Activated T-cell treated with anti-CD3 and anti-CD28 coated beads, Interleukin-2, amount 50 U/mL, for 4 hours (primary cell): Measurements from ENCODE around the gene NACAD. TPM values are rescaled to one million over a fixed set of nuclear protein-coding genes. Genes with fewer than 3 reads are reported as not detected.

Experiments
- ATAC-seq, 2 donors: fragments of 200-7000 bp; cut with Tn5 transposase; one replicate each; pipeline ENCODE4 v1.10.0; 2021
- DNase-seq: peaks from one replicate; pipeline ENCODE4 v3.0.0-alpha.2; 2020
- H3K27me3 Mint-ChIP-seq: one replicate; pipeline ENCODE4 v1.8.0; 2021; ENCODE audit warnings: low read depth, mixed read lengths
- H3K36me3 Mint-ChIP-seq: one replicate; pipeline ENCODE4 v1.8.0; 2022; ENCODE audit warnings: mixed read lengths; ENCODE audit not compliant: insufficient read depth
- H3K4me1 Mint-ChIP-seq: one replicate; pipeline ENCODE4 v1.8.0; 2021; ENCODE audit warnings: low read depth, mixed read lengths
- H3K4me3 Mint-ChIP-seq: one replicate; pipeline ENCODE4 v1.8.0; 2021; ENCODE audit warnings: mild to moderate bottlenecking, moderate library complexity, mixed read lengths
- H3K9me3 Mint-ChIP-seq: one replicate; pipeline ENCODE4 v1.8.0; 2021; ENCODE audit warnings: mixed read lengths
- total RNA-seq, 3 donors: library from RNA; stranded (reverse); gene quantifications; one replicate each; pipeline ENCODE4 v1.2.1, GENCODE V29; 2021

NACAD gene
- total RNA-seq, 3 donors from 2014 or later, result 0.14 to 0.66 (median 0.37) TPM

DNA sequence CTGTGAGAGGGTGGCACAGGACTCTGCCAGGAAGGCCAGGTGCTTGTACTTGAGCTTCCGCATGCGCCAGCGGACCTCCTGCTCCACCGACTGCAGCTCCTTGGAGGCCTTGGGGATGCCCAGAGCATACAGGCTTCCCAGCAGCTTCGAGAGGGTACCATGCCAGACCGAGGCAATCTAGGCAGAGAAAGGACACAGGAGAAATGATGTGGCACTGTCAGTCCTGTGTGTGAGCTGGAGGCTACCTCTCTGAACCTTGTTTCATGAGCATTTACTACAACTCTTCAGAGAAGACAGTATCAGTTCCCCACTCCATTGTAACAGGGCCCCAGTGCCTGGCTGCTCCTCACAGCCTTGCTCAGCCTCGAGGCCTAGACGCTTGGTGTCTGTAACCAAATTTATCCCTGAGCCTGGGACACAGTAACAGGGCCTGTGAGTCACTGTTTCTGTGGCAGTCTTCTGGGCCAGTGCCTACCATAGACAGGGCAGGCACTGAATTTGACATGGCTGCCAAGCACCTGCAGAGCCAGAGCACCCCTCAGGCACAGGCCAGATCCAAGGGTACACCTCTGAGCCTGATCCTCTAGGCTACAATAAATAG is 16.9 kb upstream of the NACAD start:
- Mint-ChIP-seq H3K36me3 (peaks cover 30% of the 10 kb centered on the region), H3K27me3 (no peaks in the 10 kb centered on the region), H3K9me3 (no peaks in the 10 kb centered on the region), H3K4me3 (no peak overlapping the region), H3K4me1 (peaks cover 30% of the 10 kb centered on the region)
- DNase-seq, result no peak
- ATAC-seq, result peak; percentile 24 to 38

DNA sequence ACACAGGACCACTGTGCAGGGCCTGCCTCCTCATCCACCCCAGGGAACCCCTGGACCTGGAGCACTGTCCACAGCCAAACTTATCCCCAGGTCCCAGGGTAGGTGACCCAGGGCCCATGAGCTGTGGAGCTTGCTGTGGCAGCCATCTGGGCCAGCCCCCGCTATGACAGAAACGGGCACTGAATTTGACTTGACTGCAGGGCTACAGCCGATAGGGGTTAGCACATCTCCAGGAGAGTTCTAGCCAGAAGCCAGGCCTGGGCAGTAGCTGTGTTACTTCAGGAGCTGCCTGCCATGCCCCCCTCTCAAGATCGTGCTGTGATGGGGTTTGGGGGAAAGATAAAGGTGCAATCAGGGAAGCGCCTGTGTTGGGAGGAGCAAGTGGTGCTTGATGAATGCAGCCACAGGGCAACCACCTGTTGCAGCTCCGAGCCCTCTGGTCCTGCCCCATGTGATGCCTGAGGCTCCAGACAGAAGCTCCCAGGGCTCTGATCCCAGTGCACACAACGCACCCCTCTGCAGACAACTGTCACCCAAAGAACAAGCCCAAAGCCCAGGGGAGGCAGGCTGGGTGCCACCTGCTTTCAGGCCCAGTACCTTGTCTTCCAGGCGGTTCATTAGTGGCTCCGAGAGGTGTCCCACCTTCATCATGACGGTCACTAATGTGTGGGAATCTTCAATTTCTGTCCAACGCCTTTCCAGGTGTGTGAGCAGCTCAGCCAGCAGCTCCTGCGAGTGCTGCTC is 16.2 kb upstream of the NACAD start:
- no peak for ATAC-seq
- H3K9me3 Mint-ChIP-seq, result no peaks in the 10 kb centered on the region
- H3K4me1 Mint-ChIP-seq, result peaks cover 26% of the 10 kb centered on the region
- DNase-seq, result no peak
- H3K27me3 Mint-ChIP-seq, result no peaks in the 10 kb centered on the region
- H3K36me3 Mint-ChIP-seq, result peaks cover 32% of the 10 kb centered on the region
- no peak overlapping the region for H3K4me3 Mint-ChIP-seq

DNA sequence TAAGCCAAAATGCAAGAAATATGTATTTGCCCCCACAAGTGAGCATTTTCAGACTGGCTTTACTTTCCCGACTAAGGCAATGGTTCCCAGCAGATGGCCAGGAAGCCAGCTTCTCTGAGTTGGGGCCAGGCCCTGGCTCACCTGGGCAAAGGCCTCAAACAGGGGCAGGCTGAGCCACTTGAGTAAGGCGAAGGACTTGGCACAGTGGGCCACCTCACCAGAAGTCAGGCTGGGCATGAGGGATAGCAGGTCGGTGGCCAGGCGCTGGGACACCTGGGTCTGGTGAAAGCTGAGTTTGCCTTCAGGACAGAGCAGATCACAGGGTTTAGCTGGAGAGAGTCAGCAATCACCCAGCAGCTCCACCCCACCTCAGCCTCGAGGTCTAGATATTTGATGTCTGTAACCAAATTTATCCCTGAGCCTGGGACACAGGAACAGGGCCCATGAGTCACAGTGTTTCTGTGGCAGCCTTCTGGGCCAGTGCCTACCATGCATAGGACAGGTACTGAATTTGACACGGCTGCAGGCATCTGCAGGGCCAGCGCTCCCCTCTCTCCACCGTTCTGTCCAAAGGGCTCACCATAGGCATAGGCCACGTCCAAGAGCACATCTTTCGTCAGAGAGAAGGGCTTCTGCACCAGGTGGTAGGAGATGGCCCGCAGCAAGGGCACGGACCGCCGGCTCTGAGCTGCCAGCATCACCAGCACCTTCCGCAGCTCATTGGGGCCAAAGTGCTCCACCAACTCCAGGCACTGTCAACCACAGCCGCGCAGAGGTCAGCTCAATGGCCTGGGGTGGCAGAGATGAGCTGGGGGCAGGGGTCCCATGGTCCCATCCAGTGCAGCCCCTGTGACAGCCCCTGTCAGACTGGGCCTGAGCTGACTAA is 15.4 kb upstream of the NACAD start:
- Mint-ChIP-seq H3K9me3 (no peaks in the 10 kb centered on the region), H3K4me3 (no peak overlapping the region), H3K27me3 (no peaks in the 10 kb centered on the region), H3K36me3 (peaks cover 32% of the 10 kb centered on the region), H3K4me1 (peaks cover 23% of the 10 kb centered on the region)
- no peak for DNase-seq
- ATAC-seq, result no peak

DNA sequence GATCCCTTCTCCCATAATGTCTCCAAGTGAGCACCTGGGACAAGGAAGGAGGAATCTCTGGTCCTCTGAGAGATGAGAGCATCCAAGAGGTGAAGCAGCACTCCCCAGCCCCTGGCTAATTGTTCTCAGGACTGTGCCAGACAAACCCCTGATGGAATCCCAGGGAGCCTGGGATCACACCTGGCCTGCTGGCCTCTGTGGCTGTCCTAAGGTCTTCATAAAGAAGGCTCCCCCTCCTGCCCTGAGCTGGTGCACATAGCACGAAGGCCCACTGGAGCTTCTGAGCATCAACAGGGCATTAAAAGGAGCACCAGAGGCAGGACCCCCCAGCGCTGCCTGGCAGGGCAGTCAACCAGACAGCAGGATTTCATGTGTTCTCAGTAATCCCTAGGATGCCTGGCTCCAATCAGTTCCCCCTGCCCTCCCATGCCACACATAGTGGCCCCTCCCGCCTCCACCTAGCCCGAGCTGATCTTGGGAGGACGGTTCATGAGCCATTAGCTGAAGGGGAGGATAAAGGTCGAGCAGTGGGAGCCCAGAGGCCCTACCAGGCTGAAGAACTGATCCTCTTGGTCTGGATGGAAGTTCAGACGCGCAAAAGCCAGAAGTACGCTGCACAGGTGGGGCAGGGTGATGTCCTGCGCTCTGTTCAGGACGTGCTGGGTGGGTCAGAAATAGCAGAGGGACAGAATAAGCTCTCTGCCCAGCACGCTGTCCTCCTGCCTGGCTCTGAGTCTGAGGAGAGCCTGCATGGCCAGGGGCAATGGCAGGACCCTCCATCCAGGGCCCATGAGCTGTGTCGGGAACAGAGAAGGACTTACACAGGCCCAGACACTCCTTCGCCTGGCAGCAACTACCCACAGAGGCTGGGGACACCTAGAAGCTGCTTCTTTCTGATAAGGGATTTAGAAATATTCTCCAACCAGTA is 14.3 kb upstream of the NACAD start:
- no peak for ATAC-seq
- H3K27me3 Mint-ChIP-seq, result no peaks in the 10 kb centered on the region
- peaks cover 14% of the 10 kb centered on the region for H3K4me1 Mint-ChIP-seq
- DNase-seq, result no peak
- H3K4me3 Mint-ChIP-seq, result no peak overlapping the region
- peaks cover 25% of the 10 kb centered on the region for H3K36me3 Mint-ChIP-seq
- H3K9me3 Mint-ChIP-seq, result no peaks in the 10 kb centered on the region

DNA sequence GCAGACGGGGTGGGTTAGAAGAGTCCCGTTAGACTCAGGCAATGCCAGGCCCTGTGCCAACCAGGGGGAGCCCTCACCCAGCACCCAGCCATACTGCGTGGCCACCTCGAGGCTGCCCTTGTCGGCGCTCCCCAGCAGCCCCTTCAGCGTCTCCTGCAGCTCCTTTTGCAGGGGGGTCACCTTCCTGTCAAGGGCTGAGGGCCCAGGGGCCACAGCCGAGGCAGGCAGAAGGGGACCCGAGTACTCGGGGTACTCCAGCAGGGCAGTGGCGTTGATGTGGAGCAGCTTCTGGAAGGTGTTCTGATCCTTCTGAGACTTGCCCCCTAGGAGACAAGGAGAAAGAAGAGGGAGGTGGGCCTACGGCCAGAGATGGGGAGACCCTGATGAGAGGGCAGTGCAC is 13.0 kb upstream of the NACAD start:
- no peak for ATAC-seq
- Mint-ChIP-seq H3K9me3 (no peaks in the 10 kb centered on the region), H3K4me1 (peaks cover 3% of the 10 kb centered on the region), H3K36me3 (peaks cover 16% of the 10 kb centered on the region), H3K27me3 (no peaks in the 10 kb centered on the region), H3K4me3 (no peak overlapping the region)
- DNase-seq, result no peak

DNA sequence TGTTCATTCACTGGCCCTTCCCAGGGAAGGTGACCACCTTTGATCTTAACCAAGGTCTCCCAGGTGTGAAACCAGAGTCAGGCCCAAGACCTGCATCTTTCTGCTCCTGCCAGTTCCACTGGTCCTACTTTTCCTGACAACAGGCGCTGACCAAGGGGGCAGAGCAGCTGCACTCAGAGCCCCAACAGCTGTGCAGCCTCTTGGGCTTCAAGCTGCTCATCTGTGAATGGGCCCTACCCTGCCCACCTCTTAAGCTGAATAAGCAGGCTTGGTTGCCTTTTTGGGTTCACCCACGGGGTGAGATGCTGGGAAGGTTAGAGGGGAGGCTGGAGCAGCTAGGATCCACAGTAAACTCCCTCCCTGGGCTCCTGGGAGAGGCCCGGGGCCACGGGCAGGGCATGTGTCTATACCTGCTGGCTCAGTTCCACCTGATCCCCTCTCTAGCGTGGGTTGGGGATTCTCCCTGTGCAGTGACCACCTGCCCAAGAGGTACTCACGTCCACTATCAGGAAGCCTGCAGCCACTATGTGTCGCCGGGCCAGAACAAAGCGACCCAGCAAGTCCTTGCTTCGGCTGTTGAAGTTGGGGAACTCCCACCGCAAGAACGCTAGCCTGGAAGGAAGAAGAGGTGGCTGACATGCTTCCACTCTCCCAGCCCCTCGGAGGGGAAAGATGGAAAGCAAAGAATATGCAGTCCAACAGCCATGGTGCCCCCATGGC is 12.2 kb upstream of the NACAD start:
- H3K4me1 Mint-ChIP-seq, result no peaks in the 10 kb centered on the region
- H3K27me3 Mint-ChIP-seq, result no peaks in the 10 kb centered on the region
- peaks cover 16% of the 10 kb centered on the region for H3K36me3 Mint-ChIP-seq
- H3K9me3 Mint-ChIP-seq, result no peaks in the 10 kb centered on the region
- DNase-seq, result no peak
- ATAC-seq, result no peak
- H3K4me3 Mint-ChIP-seq, result no peak overlapping the region

DNA sequence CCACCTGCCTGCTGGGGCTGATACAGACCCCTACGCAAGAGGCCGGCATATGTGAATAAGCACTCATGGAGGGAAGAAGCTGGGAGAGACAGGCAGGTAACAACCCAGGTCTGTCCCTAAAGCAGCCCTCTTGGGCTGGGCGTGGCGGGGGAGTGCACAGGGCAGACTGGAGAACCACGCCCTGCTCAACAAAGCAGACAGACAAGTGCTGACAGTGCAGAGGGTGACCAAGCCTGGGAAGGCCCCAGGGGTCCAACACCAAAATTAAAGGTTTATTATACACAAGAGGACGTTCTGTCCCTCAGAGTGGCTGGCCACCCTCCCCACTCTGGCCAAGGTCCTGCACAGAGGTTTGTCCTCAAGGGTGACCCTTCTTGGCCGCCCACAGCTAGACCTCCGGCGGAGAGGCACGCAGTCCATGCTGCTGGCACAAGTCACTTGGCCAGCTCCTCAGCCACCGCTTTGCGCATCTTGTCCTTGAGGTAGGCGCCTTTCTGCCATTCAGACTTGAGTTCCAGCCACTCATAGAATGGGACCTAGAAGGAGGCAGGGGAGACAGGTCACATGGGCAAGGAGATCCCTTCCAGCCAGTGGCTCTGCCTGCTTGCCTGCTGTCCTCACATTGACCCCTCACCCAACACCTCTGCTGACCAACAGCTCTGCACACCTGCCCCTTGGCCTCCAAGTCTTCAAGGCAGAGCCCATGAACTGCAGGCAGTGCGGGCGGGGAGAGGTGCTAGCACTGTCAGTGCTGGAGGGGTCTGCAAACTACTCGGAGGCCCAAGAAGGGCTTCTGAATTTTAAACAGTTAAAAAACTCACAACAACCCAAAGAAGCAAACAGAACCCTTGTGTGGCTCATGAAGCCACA is 11.4 kb upstream of the NACAD start:
- ATAC-seq (no peak), DNase-seq (no peak)
- H3K4me3 Mint-ChIP-seq, result no peak overlapping the region
- H3K9me3 Mint-ChIP-seq, result no peaks in the 10 kb centered on the region
- H3K27me3 Mint-ChIP-seq, result no peaks in the 10 kb centered on the region
- H3K36me3 Mint-ChIP-seq, result peaks cover 16% of the 10 kb centered on the region
- no peaks in the 10 kb centered on the region for H3K4me1 Mint-ChIP-seq

DNA sequence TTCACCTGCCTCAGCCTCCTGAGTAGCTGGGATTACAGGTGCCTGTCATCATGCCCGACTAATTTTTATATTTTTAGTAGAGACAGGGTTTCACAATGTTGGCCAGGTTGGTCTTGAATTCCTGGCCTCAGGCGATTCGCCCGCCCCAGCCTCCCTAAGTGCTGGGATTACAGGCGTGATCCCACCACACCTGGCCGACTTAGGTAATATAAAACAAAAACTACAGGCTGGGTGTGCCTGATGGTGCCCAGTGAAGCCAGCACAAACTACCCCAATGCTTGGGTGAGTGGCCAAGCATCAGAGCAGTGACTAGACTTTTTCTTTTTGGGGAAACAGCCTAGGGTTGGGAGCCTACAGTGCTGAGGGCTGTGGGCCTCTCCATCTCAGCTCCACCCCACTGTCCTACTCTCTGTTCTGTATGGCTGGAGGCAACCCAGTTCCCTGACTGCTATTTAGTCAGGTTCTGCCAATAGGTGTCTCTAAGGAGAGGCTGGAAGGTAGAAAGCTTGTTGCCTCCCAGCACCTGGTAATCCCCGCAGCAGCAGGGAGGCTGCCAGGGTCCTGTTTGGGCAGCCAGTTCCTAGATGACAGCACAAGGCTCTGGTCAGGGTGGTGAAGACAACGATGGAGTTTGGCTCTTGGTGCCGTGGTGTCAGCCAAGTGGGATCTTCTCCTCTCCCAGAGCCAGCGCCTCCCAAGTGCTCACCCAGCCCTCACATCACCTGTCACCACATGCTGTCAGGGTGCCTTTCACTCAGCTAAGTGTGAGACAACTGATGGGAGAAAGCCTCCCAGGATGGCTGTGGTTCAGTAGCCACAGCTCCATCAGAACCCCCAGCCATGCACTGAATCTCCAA is 10.4 kb upstream of the NACAD start:
- Mint-ChIP-seq H3K4me3 (no peak overlapping the region), H3K4me1 (no peaks in the 10 kb centered on the region), H3K36me3 (peaks cover 16% of the 10 kb centered on the region)

DNA sequence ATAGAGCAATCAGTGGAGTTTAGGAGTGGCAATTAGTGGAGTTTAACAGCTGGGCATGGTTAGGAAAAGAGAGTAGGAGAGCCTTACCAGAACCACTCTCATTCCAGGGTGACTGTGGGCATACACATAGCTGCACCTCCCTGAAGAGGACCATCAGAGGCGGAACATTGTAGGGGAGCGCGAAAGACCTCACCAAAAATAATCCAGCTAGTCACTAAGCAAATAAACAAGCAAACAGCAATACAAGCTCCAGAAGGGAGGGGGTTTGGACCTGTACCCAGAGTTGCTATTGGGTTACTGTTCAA is 4.1 kb upstream of the NACAD start:
- Mint-ChIP-seq H3K9me3 (peaks cover 6% of the 10 kb centered on the region), H3K27me3 (peaks cover 14% of the 10 kb centered on the region), H3K36me3 (peaks cover 3% of the 10 kb centered on the region), H3K4me1 (peaks cover 6% of the 10 kb centered on the region), H3K4me3 (no peak overlapping the region)
- DNase-seq (no peak), ATAC-seq (no peak)

More for the DNA sequence above, 10.4 kb upstream of the NACAD start:
- no peak for DNase-seq
- ATAC-seq, result peak; percentile 7 to 16
- Mint-ChIP-seq H3K9me3 (no peaks in the 10 kb centered on the region), H3K27me3 (no peaks in the 10 kb centered on the region)

DNA sequence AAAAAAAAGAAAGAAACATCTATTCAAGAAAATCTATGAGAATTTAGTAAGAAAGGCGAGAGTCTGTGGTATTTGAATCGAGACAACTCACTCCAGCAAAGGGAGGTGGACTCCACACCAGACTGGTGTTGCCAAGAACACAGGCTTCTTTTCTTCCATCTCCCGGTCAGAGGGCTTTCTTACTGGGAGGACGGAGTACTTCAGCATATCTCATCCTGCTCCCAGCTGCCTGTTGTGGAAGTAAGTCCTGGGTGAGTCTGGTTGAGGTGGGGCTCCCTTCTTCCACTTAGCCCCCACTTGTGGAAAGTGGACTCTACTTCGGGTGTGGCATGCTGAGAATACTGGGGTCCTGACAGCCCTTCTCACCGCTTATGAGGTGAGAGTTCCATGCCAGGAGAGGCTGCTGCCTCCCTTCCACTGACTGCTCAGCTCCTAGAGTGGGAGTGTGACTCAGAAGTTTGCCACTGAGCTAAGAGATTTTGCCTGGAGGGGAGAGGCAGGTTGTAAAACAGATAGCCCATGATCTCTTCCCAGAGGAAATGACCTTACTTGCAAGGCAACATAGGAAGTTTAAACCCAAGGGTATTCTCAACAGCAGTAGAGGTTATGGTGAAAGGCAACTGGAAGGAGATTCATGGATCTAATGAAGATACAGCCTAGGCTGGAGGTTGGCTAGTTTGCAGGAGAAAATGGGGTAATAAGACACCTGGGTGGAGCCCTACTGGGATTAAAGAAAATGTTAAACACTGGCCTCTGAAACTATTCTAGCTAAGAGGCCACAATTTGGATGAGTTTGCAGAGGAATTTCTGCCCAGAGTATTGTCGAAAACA is 3.5 kb upstream of the NACAD start:
- H3K4me1 Mint-ChIP-seq, result peaks cover 6% of the 10 kb centered on the region
- no peak for ATAC-seq
- peaks cover 3% of the 10 kb centered on the region for H3K36me3 Mint-ChIP-seq
- peaks cover 15% of the 10 kb centered on the region for H3K27me3 Mint-ChIP-seq
- DNase-seq, result no peak
- H3K9me3 Mint-ChIP-seq, result peaks cover 6% of the 10 kb centered on the region
- H3K4me3 Mint-ChIP-seq, result no peak overlapping the region

DNA sequence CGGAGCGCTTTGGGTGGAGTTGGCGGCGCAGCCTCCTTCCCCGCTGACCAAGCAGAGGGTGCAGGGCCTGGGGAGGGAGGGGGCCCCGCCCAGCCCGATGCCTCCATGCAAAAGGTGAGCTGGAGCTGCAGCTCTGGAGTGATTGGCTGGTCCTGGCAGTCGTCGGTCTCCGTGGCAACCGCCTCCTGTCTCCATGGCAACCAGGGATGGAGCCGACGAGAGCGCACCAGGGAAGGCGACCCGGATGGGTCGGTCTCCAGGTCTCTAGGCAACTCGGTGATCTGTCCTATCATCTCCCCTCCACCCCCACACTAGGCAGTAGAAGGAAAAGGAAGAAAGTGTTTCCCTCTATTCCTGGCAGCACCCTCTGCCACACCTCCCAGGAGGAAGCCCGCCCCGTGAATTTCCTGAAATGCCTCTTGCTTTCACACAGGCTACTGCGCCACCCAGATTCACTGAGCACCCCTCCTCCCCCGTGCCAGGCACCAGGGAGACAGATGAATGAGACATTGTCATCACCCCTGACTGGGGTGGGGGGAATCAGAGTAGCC is 647 bp upstream of the NACAD start:
- peak; percentile 43 for DNase-seq
- Mint-ChIP-seq H3K27me3 (peaks cover 15% of the 10 kb centered on the region), H3K4me1 (peaks cover 6% of the 10 kb centered on the region), H3K9me3 (peaks cover 6% of the 10 kb centered on the region), H3K4me3 (peak overlapping the region; percentile 67), H3K36me3 (peaks cover 3% of the 10 kb centered on the region)
- ATAC-seq, result peak; percentile 63 to 69
